Spleen (tissue), 7 donors: ENCODE data around the gene ZNF878.

ENCODE experiments used
- CTCF ChIP-seq, 11 experiments: fragments of 200-600 bp in 7 of 11; fragments of 450-650 bp in 4 of 11; sonication (generic) in 4 of 11; IDR thresholded peaks in 8 of 11; conservative IDR thresholded peaks in 3 of 11; 1 replicate in 7 of 11; 2 replicates in 4 of 11; pipeline versions ENCODE4 v1.4.0 to v1.8.0; 2016 to 2021; ENCODE audit warnings: antibody characterized with exemption in 11 of 11, inconsistent platforms in 4 of 11, mild to moderate bottlenecking in 1 of 11
- POLR2A ChIP-seq, 3 donors: fragments of 450-650 bp; IDR thresholded peaks; one replicate each; pipeline ENCODE4 v1.5.1; 2017; ENCODE audit warnings: antibody characterized with exemption in 3 of 3, mild to moderate bottlenecking in 1 of 3
- POLR2AphosphoS5 ChIP-seq, 3 donors: sonication (generic); formaldehyde crosslinking; IDR thresholded peaks; one replicate each; pipeline ENCODE4 v1.5.1; 2017; ENCODE audit warnings: antibody characterized with exemption in 3 of 3
- donor health status: DM: no; HTN: no; CAD: no; lungs with moderate emphysema.
- donor health status: DM: no; HTN: no; CAD: no.
- donor health status: DM: no; HTN: no; CAD: no.

GRCh38 chr19:12043752-12044422 lies 8.9 kb downstream of the ZNF878 start:
- TF ChIP-seq CTCF (IDR thresholded peaks at IDR 0.05 in 8 of 11, conservative IDR thresholded peaks at IDR 0.05 in 3 of 11) (no peak), POLR2A (IDR thresholded peaks at IDR 0.05) (no peak), POLR2AphosphoS5 (IDR thresholded peaks at IDR 0.05) (no peak)
